ENCODE data around the gene DLG2. TPM values are rescaled to one million over a fixed set of nuclear protein-coding genes. Genes with fewer than 3 reads are reported as not detected.
A peak's percentile ranks its signal among the peaks of the same experiment; 100 is the strongest.

DLG2 gene
- total and polyA plus RNA-seq, 2 donors (not counting 3 experiments of a cell fraction or from before 2014, with no cell fraction given) = 0.15 to 1.1 TPM

GRCh38 chr11:83568516-83568915, 2058.6 kb downstream of the DLG2 start:
- Histone ChIP-seq H3K27me3 (ENCODE audit: control insufficient read depth in 2 of 2, insufficient read depth in 2 of 2, low read length in 2 of 2) (no peaks in the 10 kb centered on the region), H3K79me2 (ENCODE audit: control insufficient read depth, insufficient read depth, low read length) (no peaks in the 10 kb centered on the region), H3K4me3 (replicated peaks in 1 of 3; ENCODE audit: insufficient read depth in 1 of 3, low read depth in 1 of 3, low read length in 3 of 3) (no peak overlapping the region), H3K4me2 (ENCODE audit: insufficient read depth, low read length) (no peak overlapping the region), H3K27ac (ENCODE audit: insufficient read depth, low read depth, low read length) (no peak overlapping the region), H3K9ac (replicated peaks; ENCODE audit: extremely low read depth, insufficient read depth, low read length) (no peak overlapping the region), H3K4me1 (ENCODE audit: control insufficient read depth, extremely low read depth, insufficient read depth, low read length) (no peaks in the 10 kb centered on the region), H3K9me1 (replicated peaks; ENCODE audit: control insufficient read depth, extremely low read depth, insufficient read depth, low read length) (no peaks in the 10 kb centered on the region), H4K20me1 (replicated peaks; ENCODE audit: control insufficient read depth, extremely low read depth, insufficient read depth, low read length) (no peaks in the 10 kb centered on the region), H2AFZ (ENCODE audit: low read depth, low read length) (no peak overlapping the region), H3K9me3 (replicated peaks; ENCODE audit: control insufficient read depth, insufficient read depth, low read length) (no peaks in the 10 kb centered on the region), H3K36me3 (ENCODE audit: control insufficient read depth in 2 of 2, extremely low read depth in 1 of 2, insufficient read depth in 2 of 2, low read length in 2 of 2) (no peaks in the 10 kb centered on the region)
- TF ChIP-seq POLR2A (IDR thresholded peaks at IDR 0.05; ENCODE audit: low read depth, low read length) (no peak), FOS (IDR thresholded peaks at IDR 0.05; ENCODE audit: borderline replicate concordance, insufficient read depth, low read length) (no peak), POLR2AphosphoS5 (IDR thresholded peaks at IDR 0.05; ENCODE audit: insufficient read depth, low read depth, low read length) (no peak)
- dilution Hi-C loops (cut with MboI; ENCODE audit: extremely low pct_ligation_motif_present, low sequenced_read_pairs) (no loop called here), intact Hi-C loops (cut with micrococcal nuclease) (no loop called here)
- BruUV-seq (replicated peaks) = no TSS peak
- no peak for DNase-seq (ENCODE audit: low read depth, low spot score)
- no peak for FAIRE-seq
- POLR2A ChIA-PET = no interaction called here
- CTCF ChIA-PET = no interaction called here

- intact Hi-C loops (cut with micrococcal nuclease) (no loop called here), dilution Hi-C loops (cut with MboI; ENCODE audit: extremely low pct_ligation_motif_present, low sequenced_read_pairs) (no loop called here)
- Histone ChIP-seq H3K4me1 (ENCODE audit: control insufficient read depth, extremely low read depth, insufficient read depth, low read length) (no peaks in the 10 kb centered on the region), H3K4me3 (replicated peaks in 1 of 3; ENCODE audit: insufficient read depth in 1 of 3, low read depth in 1 of 3, low read length in 3 of 3) (no peak overlapping the region), H3K79me2 (ENCODE audit: control insufficient read depth, insufficient read depth, low read length) (no peaks in the 10 kb centered on the region), H3K27me3 (ENCODE audit: control insufficient read depth in 2 of 2, insufficient read depth in 2 of 2, low read length in 2 of 2) (no peaks in the 10 kb centered on the region), H3K36me3 (ENCODE audit: control insufficient read depth in 2 of 2, extremely low read depth in 1 of 2, insufficient read depth in 2 of 2, low read length in 2 of 2) (no peaks in the 10 kb centered on the region), H3K27ac (ENCODE audit: insufficient read depth, low read depth, low read length) (no peak overlapping the region), H3K9ac (replicated peaks; ENCODE audit: extremely low read depth, insufficient read depth, low read length) (no peak overlapping the region), H2AFZ (ENCODE audit: low read depth, low read length) (no peak overlapping the region), H3K4me2 (ENCODE audit: insufficient read depth, low read length) (no peak overlapping the region), H3K9me1 (replicated peaks; ENCODE audit: control insufficient read depth, extremely low read depth, insufficient read depth, low read length) (no peaks in the 10 kb centered on the region), H4K20me1 (replicated peaks; ENCODE audit: control insufficient read depth, extremely low read depth, insufficient read depth, low read length) (no peaks in the 10 kb centered on the region), H3K9me3 (replicated peaks; ENCODE audit: control insufficient read depth, insufficient read depth, low read length) (no peaks in the 10 kb centered on the region)
- FAIRE-seq (no peak), DNase-seq (ENCODE audit: low read depth, low spot score) (no peak)
- ChIA-PET CTCF (no interaction called here), POLR2A (no interaction called here)
- BruUV-seq (replicated peaks) = no TSS peak
- peak; percentile 4 for TF ChIP-seq JUN (IDR thresholded peaks at IDR 0.05; ENCODE audit: borderline replicate concordance, insufficient read depth, insufficient read length, low read depth)
- TF ChIP-seq POLR2AphosphoS5 (IDR thresholded peaks at IDR 0.05; ENCODE audit: insufficient read depth, low read depth, low read length) = no peak
Observed at GRCh38 chr11:83566950-83567349, 2060.2 kb downstream of the DLG2 start.
